Hepatocyte (in vitro differentiated cells): ENCODE data around the gene RNF121.
"Not testable (repeated sequence)": the region's sequence is repeated elsewhere in the genome, so short reads cannot be mapped to it uniquely, and the experiment has no call there.

Experiments
- CTCF ChIP-seq: fragments of 200-600 bp; sonication (generic); IDR thresholded peaks from 2 replicates; pipeline ENCODE4 v1.5.1; 2016; ENCODE audit warnings: antibody characterized with exemption, mild to moderate bottlenecking; ENCODE audit not compliant: poor library complexity
- EZH2 ChIP-seq: fragments of 200-600 bp; sonication (generic); IDR thresholded peaks from 2 replicates; pipeline ENCODE4 v1.6.1; 2016; ENCODE audit warnings: antibody characterized with exemption, mild to moderate bottlenecking, borderline replicate concordance
- EZH2phosphoT487 ChIP-seq: fragments of 200-600 bp; sonication (generic); IDR thresholded peaks from one replicate; pipeline ENCODE4 v1.6.1; 2018; ENCODE audit warnings: antibody characterized with exemption, mild to moderate bottlenecking, low read depth, moderate library complexity; ENCODE audit not compliant: unreplicated experiment, severe bottlenecking

GRCh38 chr11:71901137-71901536, 27.7 kb upstream of the RNF121 start:
- TF ChIP-seq CTCF, EZH2, EZH2phosphoT487: not testable (repeated sequence)
